Endothelial cell of umbilical vein (primary cell): ENCODE measurements around the gene EDAR. TPM values are rescaled to one million over a fixed set of nuclear protein-coding genes. Genes with fewer than 3 reads are reported as not detected.

Source experiments
- BruUV-seq: library from RNA; stranded (reverse); fragments of 400-500 nt; replicated peaks from 2 replicates; lab custom pipeline; 2021; lab: Mats Ljungman, UMichigan
- CTCF ChIA-PET: fragments of 300-600, 350-600 bp; sonication (Branson Sonifier 250); formaldehyde crosslinking; loops from one replicate; lab custom pipeline; 2021; ENCODE audit warnings: antibody characterized with exemption, inconsistent platforms; lab: Charles Lee
- POLR2A ChIA-PET: fragments of 300-600, 350-600 bp; sonication (Branson Sonifier 250); formaldehyde crosslinking; loops from one replicate; lab custom pipeline; 2021; ENCODE audit warnings: antibody characterized with exemption, inconsistent platforms; lab: Charles Lee
- DNase-seq: peaks from one replicate; pipeline ENCODE4 v3.0.0-alpha.2; 2011; ENCODE audit warnings: low read depth, low spot score
- FAIRE-seq: peaks from 2 replicates; lab custom pipeline; 2011; peaks lifted over from hg19 to GRCh38; lab: Jason Lieb, UNC
- H2AFZ ChIP-seq: 2 replicates; pipeline ENCODE4 v1.6.0; 2012; ENCODE audit warnings: low read depth, low read length, control low read depth, inconsistent platforms
- H3K27ac ChIP-seq: 2 replicates; pipeline ENCODE4 v1.5.1; 2011; ENCODE audit warnings: low read depth, mild to moderate bottlenecking, control low read depth, low read length, moderate library complexity; ENCODE audit not compliant: insufficient read depth
- H3K27me3 ChIP-seq, 2 experiments: 2 replicates each; pipeline versions ENCODE4 v1.6.0 to v1.6.1; 2011; ENCODE audit warnings: low read length in 2 of 2, mixed read lengths in 1 of 2; ENCODE audit not compliant: control insufficient read depth in 2 of 2, insufficient read depth in 2 of 2
- H3K36me3 ChIP-seq, 2 experiments: 2 replicates in 1 of 2; 3 replicates in 1 of 2; pipeline ENCODE4 v1.5.1; 2011; ENCODE audit warnings: low read length in 2 of 2, mild to moderate bottlenecking in 1 of 2, moderate library complexity in 1 of 2; ENCODE audit not compliant: control insufficient read depth in 2 of 2, insufficient read depth in 2 of 2; ENCODE audit errors: extremely low read depth in 1 of 2
- H3K4me1 ChIP-seq: 3 replicates; pipeline ENCODE4 v1.5.1; 2011; ENCODE audit warnings: mild to moderate bottlenecking, low read length; ENCODE audit not compliant: control insufficient read depth, insufficient read depth; ENCODE audit errors: extremely low read depth
- H3K4me2 ChIP-seq: 2 replicates; pipeline ENCODE4 v1.6.1; 2011; ENCODE audit warnings: low read length, control low read depth, mixed read lengths; ENCODE audit not compliant: insufficient read depth
- H3K4me3 ChIP-seq, 3 experiments: fragments of 200-600 bp in 1 of 3; sonication (generic), shearing (Covaris generic) in 1 of 3; replicated peaks in 1 of 3; 2 replicates each; pipeline ENCODE4 v1.5.1; 2011 to 2016; ENCODE audit warnings: control low read depth in 3 of 3, low read length in 3 of 3, mild to moderate bottlenecking in 2 of 3, inconsistent platforms in 1 of 3, low read depth in 1 of 3, moderate library complexity in 1 of 3; ENCODE audit not compliant: insufficient read depth in 1 of 3
- H3K79me2 ChIP-seq: 2 replicates; pipeline ENCODE4 v1.6.0; 2012; ENCODE audit warnings: low read length, inconsistent platforms; ENCODE audit not compliant: control insufficient read depth, insufficient read depth
- H3K9ac ChIP-seq: replicated peaks from 2 replicates; pipeline ENCODE3; 2011; ENCODE audit warnings: low read length, control low read depth; ENCODE audit not compliant: insufficient read depth; ENCODE audit errors: extremely low read depth
- H3K9me1 ChIP-seq: replicated peaks from 3 replicates; pipeline ENCODE4 v1.6.0; 2011; ENCODE audit warnings: mild to moderate bottlenecking, low read length; ENCODE audit not compliant: control insufficient read depth, insufficient read depth; ENCODE audit errors: extremely low read depth
- H3K9me3 ChIP-seq: replicated peaks from 2 replicates; pipeline ENCODE4 v1.5.1; 2012; ENCODE audit warnings: low read length, inconsistent platforms; ENCODE audit not compliant: control insufficient read depth, insufficient read depth
- H4K20me1 ChIP-seq: replicated peaks from 2 replicates; pipeline ENCODE3; 2011; ENCODE audit warnings: mild to moderate bottlenecking, low read length; ENCODE audit not compliant: control insufficient read depth, insufficient read depth; ENCODE audit errors: extremely low read depth
- CTCF ChIP-seq, 2 donors: IDR thresholded peaks; 1 replicate in 1 of 2; 2 replicates in 1 of 2; pipeline ENCODE4 v1.5.1; 2011; ENCODE audit warnings: low read length in 2 of 2, mild to moderate bottlenecking in 2 of 2, moderate library complexity in 2 of 2, control low read depth in 1 of 2, inconsistent platforms in 1 of 2, low read depth in 1 of 2; ENCODE audit not compliant: insufficient read depth in 1 of 2; ENCODE audit errors: extremely low read depth in 1 of 2
- EZH2 ChIP-seq: IDR thresholded peaks from 2 replicates; pipeline ENCODE4 v1.6.1; 2012; ENCODE audit warnings: borderline replicate concordance, low read depth, mild to moderate bottlenecking, moderate library complexity, low read length, inconsistent platforms; ENCODE audit not compliant: severe bottlenecking
- FOS ChIP-seq: IDR thresholded peaks from 2 replicates; pipeline ENCODE4 v1.6.1; 2011; ENCODE audit warnings: mild to moderate bottlenecking, low read length, moderate library complexity, borderline replicate concordance; ENCODE audit not compliant: insufficient read depth
- GATA2 ChIP-seq: IDR thresholded peaks from 2 replicates; pipeline ENCODE4 v1.7.0; 2011; ENCODE audit warnings: low read depth, mild to moderate bottlenecking, moderate library complexity, mixed read lengths, low read length; ENCODE audit not compliant: insufficient read length, insufficient read depth
- MYC ChIP-seq: IDR thresholded peaks from one replicate; pipeline ENCODE4 v1.6.1; 2011; ENCODE audit warnings: mild to moderate bottlenecking, low read depth, low read length
- POLR2A ChIP-seq: IDR thresholded peaks from 2 replicates; pipeline ENCODE4 v1.6.1; 2012; ENCODE audit warnings: low read depth, mild to moderate bottlenecking, control low read depth, low read length
- dilution Hi-C: fragments of 300-500 bp; cut with MboI; formaldehyde crosslinking; loops from one replicate; pipeline ENCODE4 v1.15.0; 2019; ENCODE audit warnings: low sequenced_read_pairs; ENCODE audit not compliant: extremely low pct_ligation_motif_present
- intact Hi-C: fragments of 100-400 bp; cut with micrococcal nuclease; formaldehyde crosslinking; loops from one replicate; pipeline ENCODE4 v1.10.0; 2022
- polyA plus RNA-seq, 4 experiments: library from polyadenylated mRNA; depleted of rRNA in 3 of 4; stranded (reverse) in 3 of 4; unstranded in 1 of 4; fragments of >200 nt; gene quantifications; 2 replicates each; pipeline versions ENCODE4 v1.2.1 to v1.2.3, GENCODE V29; 2011 to 2012; ENCODE audit warnings: missing spikeins in 1 of 4
- total RNA-seq: library from RNA; stranded (reverse); gene quantifications from 2 replicates; pipeline ENCODE4 v1.2.3, GENCODE V29; 2021
- TF ChIP-seq, protein P1 (sequence below): IDR thresholded peaks from 2 replicates; pipeline ENCODE4 v1.6.1; 2011; ENCODE audit not compliant: insufficient read depth, insufficient read length

The EDAR gene
- total and polyA plus RNA-seq, 2 donors (not counting 3 experiments of a cell fraction or from before 2014, with no cell fraction given): not detected

DNA sequence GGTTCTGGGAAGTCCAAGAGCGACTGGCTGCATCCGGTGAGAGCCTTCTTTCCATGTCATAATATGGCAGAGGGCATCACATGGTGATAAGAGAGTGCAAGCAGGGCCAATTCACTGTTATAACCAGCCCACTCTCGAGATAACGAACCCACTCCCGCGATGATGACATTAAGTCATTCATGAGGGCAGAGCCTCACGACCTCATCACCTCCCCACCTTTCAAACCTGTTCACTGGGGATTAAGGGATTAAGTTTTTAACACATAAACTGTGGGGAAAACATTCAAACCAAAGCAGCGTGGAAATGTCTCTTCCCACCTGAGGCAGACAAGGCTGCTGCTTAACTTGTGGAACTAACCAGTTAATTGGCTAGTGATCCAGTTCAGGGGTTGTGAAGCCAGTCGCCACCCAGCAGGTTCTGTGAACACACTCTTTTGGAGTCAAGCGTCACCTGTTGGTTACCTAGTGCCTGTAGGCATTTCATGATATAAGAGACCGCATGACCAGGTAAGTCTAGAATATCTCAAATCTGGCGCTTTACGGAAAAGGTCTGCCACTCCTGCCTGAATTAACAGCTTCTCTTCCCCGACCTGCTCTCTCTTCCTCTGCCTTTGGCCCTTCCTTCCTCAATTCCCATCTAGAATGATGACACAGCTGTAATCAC, 54.3 kb downstream of the EDAR start:
- no peak overlapping the region for H3K4me3 ChIP-seq
- H3K79me2 ChIP-seq: no peaks in the 10 kb centered on the region
- H3K27me3 ChIP-seq: no peaks in the 10 kb centered on the region
- ChIA-PET CTCF (interaction anchor here (1.2 kb wide), 1 partner anchor 575 kb away, joined by 3 read pairs; no protein-coding TSS in a partner anchor), POLR2A (no interaction called here)
- H3K9me3 ChIP-seq: no peaks in the 10 kb centered on the region
- TF ChIP-seq FOS: no peak
- TF ChIP-seq CTCF (IDR thresholded peaks at IDR 0.05; ENCODE audit: extremely low read depth in 1 of 2, insufficient read depth in 1 of 2, low read depth in 1 of 2, low read length in 2 of 2): no peak
- TF ChIP-seq, protein P1, sequence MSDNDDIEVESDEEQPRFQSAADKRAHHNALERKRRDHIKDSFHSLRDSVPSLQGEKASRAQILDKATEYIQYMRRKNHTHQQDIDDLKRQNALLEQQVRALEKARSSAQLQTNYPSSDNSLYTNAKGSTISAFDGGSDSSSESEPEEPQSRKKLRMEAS: no peak
- dilution Hi-C loops: no loop called here
- H3K36me3 ChIP-seq: no peaks in the 10 kb centered on the region
- no peak overlapping the region for H3K4me2 ChIP-seq
- intact Hi-C loops: no loop called here
- H3K27ac ChIP-seq: no peak overlapping the region
- DNase-seq (no peak), FAIRE-seq (no peak)
- H4K20me1 ChIP-seq: no peaks in the 10 kb centered on the region
- no peaks in the 10 kb centered on the region for H3K4me1 ChIP-seq
- H3K9me1 ChIP-seq: no peaks in the 10 kb centered on the region
- no TSS peak for BruUV-seq
- no peak overlapping the region for H2AFZ ChIP-seq
- no peak overlapping the region for H3K9ac ChIP-seq

DNA sequence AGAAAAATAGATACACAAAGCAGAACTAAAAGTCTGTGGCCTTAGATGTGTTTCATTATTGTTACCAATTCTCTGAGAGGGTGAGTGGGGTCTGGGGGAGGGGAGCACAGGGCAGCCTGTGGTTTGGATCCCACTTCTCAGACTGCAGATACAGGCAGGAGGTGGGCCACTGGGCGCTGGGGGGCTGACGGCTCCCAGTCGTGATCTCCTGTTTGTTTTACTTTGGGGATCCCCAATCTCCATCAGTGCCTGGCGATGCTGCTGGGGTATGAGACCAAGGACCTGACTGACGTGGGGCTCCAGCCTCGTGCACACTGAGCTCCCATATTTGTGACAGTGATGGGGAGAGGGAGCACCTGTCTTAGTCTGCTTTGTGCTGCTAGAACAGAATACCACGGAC, 54.9 kb downstream of the EDAR start:
- Histone ChIP-seq H3K9me1 (no peaks in the 10 kb centered on the region), H3K4me3 (no peak overlapping the region), H3K27me3 (no peaks in the 10 kb centered on the region), H3K9me3 (no peaks in the 10 kb centered on the region), H2AFZ (no peak overlapping the region), H3K79me2 (no peaks in the 10 kb centered on the region), H3K27ac (no peak overlapping the region), H3K4me1 (no peaks in the 10 kb centered on the region), H3K9ac (no peak overlapping the region), H4K20me1 (no peaks in the 10 kb centered on the region), H3K36me3 (no peaks in the 10 kb centered on the region), H3K4me2 (no peak overlapping the region)
- POLR2A ChIA-PET: no interaction called here
- intact Hi-C loops: no loop called here
- TF ChIP-seq POLR2A (no peak), CTCF (IDR thresholded peaks at IDR 0.05; ENCODE audit: extremely low read depth in 1 of 2, insufficient read depth in 1 of 2, low read depth in 1 of 2, low read length in 2 of 2) (no peak), EZH2 (no peak), MYC (no peak), GATA2 (no peak), FOS (no peak)
- dilution Hi-C loops: no loop called here
- DNase-seq (no peak), FAIRE-seq (no peak)
- CTCF ChIA-PET: no interaction called here
- no TSS peak for BruUV-seq
